DOHH2 (cell line): ENCODE measurements around the gene IGF2BP2.

Source experiments
- H3F3A ChIP-seq: fragments of 200-600 bp; sonication (generic), shearing (Covaris generic); 2 replicates; pipeline ENCODE4 v1.6.0; 2016; ENCODE audit warnings: antibody characterized with exemption, mild to moderate bottlenecking; ENCODE audit not compliant: control insufficient read depth, insufficient read depth
- H3K27ac ChIP-seq: fragments of 200-600 bp; sonication (generic); 2 replicates; pipeline ENCODE4 v1.5.1; 2014; ENCODE audit warnings: low read depth, mild to moderate bottlenecking, low read length, moderate library complexity
- H3K27me3 ChIP-seq: fragments of 200-600 bp; sonication (generic); 2 replicates; pipeline ENCODE4 v1.6.1; 2014; ENCODE audit warnings: mild to moderate bottlenecking, low read length, mixed read lengths; ENCODE audit not compliant: control insufficient read depth
- H3K36me3 ChIP-seq: fragments of 200-600 bp; sonication (generic); 2 replicates; pipeline ENCODE4 v1.6.1; 2014; ENCODE audit warnings: mild to moderate bottlenecking, low read length, moderate library complexity, mixed read lengths; ENCODE audit not compliant: control insufficient read depth
- H3K4me1 ChIP-seq: fragments of 200-600 bp; sonication (generic); 2 replicates; pipeline ENCODE4 v1.6.1; 2014; ENCODE audit warnings: mild to moderate bottlenecking, low read length, mixed read lengths; ENCODE audit not compliant: control insufficient read depth
- H3K4me2 ChIP-seq: fragments of 200-600 bp; sonication (generic); 2 replicates; pipeline ENCODE4 v1.6.0; 2014; ENCODE audit warnings: mild to moderate bottlenecking, low read length, moderate library complexity
- H3K4me3 ChIP-seq: fragments of 200-600 bp; sonication (generic); 2 replicates; pipeline ENCODE4 v1.5.1; 2014; ENCODE audit warnings: mild to moderate bottlenecking, low read length, mixed read lengths
- H3K79me2 ChIP-seq: fragments of 200-600 bp; sonication (generic); 2 replicates; pipeline ENCODE4 v1.6.1; 2014; ENCODE audit warnings: mild to moderate bottlenecking, low read length, mixed read lengths; ENCODE audit not compliant: control insufficient read depth
- H3K9me2 ChIP-seq: fragments of 200-600 bp; sonication (generic); replicated peaks from 2 replicates; pipeline ENCODE4 v1.6.1; 2014; ENCODE audit warnings: mild to moderate bottlenecking, low read length, mixed read lengths; ENCODE audit not compliant: control insufficient read depth
- H3K9me3 ChIP-seq: fragments of 200-600 bp; sonication (generic); 2 replicates; pipeline ENCODE4 v1.6.1; 2014; ENCODE audit warnings: antibody characterized with exemption, low read length, mixed read lengths; ENCODE audit not compliant: control insufficient read depth, insufficient read depth
- H4K20me1 ChIP-seq: fragments of 200-600 bp; sonication (generic); 2 replicates; pipeline ENCODE4 v1.6.0; 2014; ENCODE audit warnings: low read depth, mild to moderate bottlenecking, antibody characterized with exemption, low read length, moderate library complexity; ENCODE audit not compliant: control insufficient read depth, insufficient read depth
- CTCF ChIP-seq: fragments of 200-600 bp; sonication (generic); IDR thresholded peaks from one replicate; pipeline ENCODE4 v1.5.1; 2014; ENCODE audit warnings: antibody characterized with exemption, mild to moderate bottlenecking, low read depth, low read length; ENCODE audit not compliant: poor library complexity, severe bottlenecking
- EZH2phosphoT487 ChIP-seq: fragments of 200-600 bp; sonication (generic); IDR thresholded peaks from 2 replicates; pipeline ENCODE4 v1.6.1; 2017; ENCODE audit warnings: borderline replicate concordance, mild to moderate bottlenecking, antibody characterized with exemption, low read length, moderate library complexity, mixed read lengths

The IGF2BP2 gene

GRCh38 chr3:185657211-185657610 is 167.6 kb downstream of the IGF2BP2 start:
- Histone ChIP-seq H3K36me3 (no peaks in the 10 kb centered on the region), H3K4me3 (no peak overlapping the region), H3K9me3 (no peaks in the 10 kb centered on the region), H3K27me3 (peaks cover 13% of the 10 kb centered on the region), H3K9me2 (no peaks in the 10 kb centered on the region), H3K27ac (no peak overlapping the region), H3K79me2 (no peaks in the 10 kb centered on the region), H4K20me1 (no peaks in the 10 kb centered on the region), H3F3A (no peaks in the 10 kb centered on the region), H3K4me2 (no peak overlapping the region), H3K4me1 (no peaks in the 10 kb centered on the region)
- TF ChIP-seq EZH2phosphoT487 = no peak
- no peak for TF ChIP-seq CTCF

DNA sequence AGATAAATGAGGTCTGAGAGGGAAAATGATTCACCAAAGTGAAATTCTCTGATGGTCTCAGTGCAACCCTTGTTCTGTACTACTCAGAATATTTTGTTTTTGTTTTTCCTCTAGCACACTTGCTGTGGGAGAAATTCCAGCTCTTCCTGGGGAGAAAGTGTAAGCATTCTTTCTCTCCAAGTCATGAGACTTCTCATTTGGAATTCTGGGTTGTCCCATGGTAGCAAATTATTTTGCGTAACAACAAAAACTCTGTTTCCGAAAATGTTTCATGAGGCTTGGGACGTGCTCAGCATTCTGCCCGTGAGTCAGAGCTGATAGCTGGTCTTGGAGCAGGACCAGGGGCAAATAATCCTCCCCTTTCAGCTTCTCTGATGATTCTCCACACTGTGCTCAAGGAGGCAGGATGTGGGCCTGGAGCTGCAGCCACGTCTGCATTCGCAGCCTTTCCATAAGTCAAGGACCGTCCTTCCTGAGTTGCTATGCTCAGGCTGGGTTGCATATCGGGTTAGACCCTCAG is 168.5 kb downstream of the IGF2BP2 start:
- Histone ChIP-seq H3K36me3 (no peaks in the 10 kb centered on the region), H3K4me3 (no peak overlapping the region), H3K9me2 (no peaks in the 10 kb centered on the region), H3K9me3 (no peaks in the 10 kb centered on the region), H3K4me2 (no peak overlapping the region), H3K27ac (no peak overlapping the region), H3K4me1 (no peaks in the 10 kb centered on the region), H3K79me2 (no peaks in the 10 kb centered on the region), H3K27me3 (peaks cover 13% of the 10 kb centered on the region), H4K20me1 (no peaks in the 10 kb centered on the region), H3F3A (no peaks in the 10 kb centered on the region)
- TF ChIP-seq CTCF = no peak
- no peak for TF ChIP-seq EZH2phosphoT487

- H3K27ac ChIP-seq = no peak overlapping the region
- H3K27me3 ChIP-seq = peaks cover 13% of the 10 kb centered on the region
- TF ChIP-seq CTCF = no peak
- no peak for TF ChIP-seq EZH2phosphoT487
- no peaks in the 10 kb centered on the region for H3K4me1 ChIP-seq
- no peaks in the 10 kb centered on the region for H3F3A ChIP-seq
- H3K4me3 ChIP-seq = no peak overlapping the region
- no peaks in the 10 kb centered on the region for H4K20me1 ChIP-seq
- H3K4me2 ChIP-seq = no peak overlapping the region
- H3K9me2 ChIP-seq = no peaks in the 10 kb centered on the region
- H3K36me3 ChIP-seq = no peaks in the 10 kb centered on the region
- H3K79me2 ChIP-seq = no peaks in the 10 kb centered on the region
- H3K9me3 ChIP-seq = no peaks in the 10 kb centered on the region
These were observed 169.2 kb downstream of the IGF2BP2 start for GRCh38 chr3:185655426-185656320.
